Panc1 (cell line): ENCODE results near the gene KCNAB3. TPM values are rescaled to one million over a fixed set of nuclear protein-coding genes. Genes with fewer than 3 reads are reported as not detected.

Source experiments
- total RNA-seq: library from RNA; stranded (reverse); gene quantifications from one replicate; pipeline ENCODE4 v1.2.1, GENCODE V29; 2021; ENCODE audit not compliant: unreplicated experiment

KCNAB3 gene
- total RNA-seq, 1 experiment from 2014 or later = 3.5 TPM

Other genes with a start within 250 kb of the KCNAB3 start
- gene TP53, start 242.4 kb downstream of the KCNAB3 start, total RNA-seq = 129 TPM
- gene WRAP53, start 241.4 kb downstream of the KCNAB3 start, total RNA-seq = 27.0 TPM
- 2.5 TPM for gene EFNB3, start 224.7 kb downstream of the KCNAB3 start, total RNA-seq
- 0.13 TPM for gene DNAH2, start 212.1 kb downstream of the KCNAB3 start, total RNA-seq
- 19.9 TPM for gene KDM6B, start 95.6 kb downstream of the KCNAB3 start, total RNA-seq
- gene TMEM88, start 74.8 kb downstream of the KCNAB3 start, total RNA-seq = 1.6 TPM
- 75.2 TPM for gene NAA38, start 72.3 kb downstream of the KCNAB3 start, total RNA-seq
- 8.6 TPM for gene CYB5D1, start 71.9 kb downstream of the KCNAB3 start, total RNA-seq
- 84.6 TPM for gene CHD3, start 41.1 kb downstream of the KCNAB3 start, total RNA-seq
- gene RNF227, start 13.6 kb downstream of the KCNAB3 start, total RNA-seq = 2.6 TPM
- gene TRAPPC1, start 2.1 kb upstream of the KCNAB3 start, total RNA-seq = 154 TPM
- 60.5 TPM for gene CNTROB, start 2.4 kb upstream of the KCNAB3 start, total RNA-seq
- gene GUCY2D, start 72.8 kb upstream of the KCNAB3 start, total RNA-seq = not detected
- not detected for gene ALOX15B, start 109.2 kb upstream of the KCNAB3 start, total RNA-seq
- not detected for gene ALOX12B, start 157.9 kb upstream of the KCNAB3 start, total RNA-seq
- gene ALOXE3, start 188.7 kb upstream of the KCNAB3 start, total RNA-seq = 0.46 TPM
- 4.0 TPM for gene HES7, start 194.2 kb upstream of the KCNAB3 start, total RNA-seq
- gene PER1, start 222.5 kb upstream of the KCNAB3 start, total RNA-seq = 17.1 TPM
- 28.6 TPM for gene VAMP2, start 233.1 kb upstream of the KCNAB3 start, total RNA-seq
- 10.6 TPM for gene TMEM107, start 246.5 kb upstream of the KCNAB3 start, total RNA-seq